ENCODE data around the gene TNFAIP2. TPM values are rescaled to one million over a fixed set of nuclear protein-coding genes. Genes with fewer than 3 reads are reported as not detected.

Gene TNFAIP2
- total RNA-seq, 1 donor from 2014 or later = 5.3 TPM

DNA sequence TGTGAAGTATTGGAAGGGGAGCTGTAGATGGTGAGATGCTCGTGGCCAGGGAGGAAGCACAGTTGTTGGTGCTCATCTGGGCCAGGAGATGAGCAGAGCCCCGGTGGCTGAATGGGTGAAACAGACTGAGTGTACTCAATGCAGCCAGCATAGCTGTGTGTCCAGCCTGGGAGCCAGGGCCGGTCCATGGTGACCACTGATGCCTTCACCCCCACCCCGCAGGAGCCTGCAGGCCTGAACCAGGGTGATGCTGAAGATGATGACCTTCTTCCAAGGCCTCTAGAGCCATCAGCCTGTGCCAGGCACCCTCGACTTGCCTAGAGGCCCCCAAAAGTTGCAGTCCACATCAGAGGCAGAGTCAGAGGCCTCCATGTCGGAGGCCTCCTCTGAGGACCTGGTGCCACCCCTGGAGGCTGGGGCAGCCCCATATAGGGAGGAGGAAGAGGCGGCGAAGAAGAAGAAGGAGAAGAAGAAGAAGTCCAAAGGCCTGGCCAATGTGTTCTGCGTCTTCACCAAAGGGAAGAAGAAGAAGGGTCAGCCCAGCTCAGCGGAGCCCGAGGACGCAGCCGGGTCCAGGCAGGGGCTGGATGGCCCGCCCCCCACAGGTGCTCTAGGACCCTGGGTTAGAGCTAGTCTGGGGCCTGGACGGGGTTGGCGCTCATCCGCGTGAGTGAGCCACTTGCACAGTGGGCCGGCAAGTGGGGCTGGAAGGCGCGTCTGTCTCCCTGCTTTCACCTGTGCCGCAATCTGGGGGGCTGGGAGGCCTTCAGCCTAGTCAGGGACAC lies 3.0 kb downstream of the TNFAIP2 start:
- H3K27me3 ChIP-seq = peaks cover 68% of the 10 kb centered on the region

DNA sequence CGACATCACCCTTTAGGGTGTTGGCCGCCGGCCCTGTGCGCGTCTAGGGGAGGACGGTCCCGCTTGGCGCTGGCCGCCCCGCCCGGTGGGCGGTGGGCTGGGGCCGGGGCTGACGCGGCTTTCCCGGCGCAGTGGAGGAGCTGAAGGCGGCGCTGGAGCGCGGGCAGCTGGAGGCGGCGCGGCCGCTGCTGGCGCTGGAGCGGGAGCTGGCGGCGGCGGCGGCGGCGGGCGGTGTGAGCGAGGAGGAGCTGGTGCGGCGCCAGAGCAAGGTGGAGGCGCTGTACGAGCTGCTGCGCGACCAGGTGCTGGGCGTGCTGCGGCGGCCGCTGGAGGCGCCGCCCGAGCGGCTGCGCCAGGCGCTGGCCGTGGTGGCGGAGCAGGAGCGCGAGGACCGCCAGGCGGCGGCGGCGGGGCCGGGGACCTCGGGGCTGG lies 3.6 kb downstream of the TNFAIP2 start:
- H3K36me3 ChIP-seq = no peaks in the 10 kb centered on the region
- no peak overlapping the region for H2AFZ ChIP-seq (replicated peaks)
- no peak overlapping the region for H3K9ac ChIP-seq
- peaks cover 17% of the 10 kb centered on the region for H3K4me1 ChIP-seq
- peak overlapping the region; percentile 33 for H3K4me3 ChIP-seq
- peaks cover 14% of the 10 kb centered on the region for H4K20me1 ChIP-seq (ENCODE audit: low read depth)
- Mint-ChIP-seq H3K9me3 (no peaks in the 10 kb centered on the region), H3K4me3 (peak overlapping the region; percentile 80), H3K27ac (no peak overlapping the region), H3K27me3 (ENCODE audit: insufficient read depth, low read depth) (peaks cover 19% of the 10 kb centered on the region), H3K4me1 (peaks cover 22% of the 10 kb centered on the region), H3K36me3 (no peaks in the 10 kb centered on the region)
- TF ChIP-seq EZH2 (IDR thresholded peaks at IDR 0.05) (peak; percentile 41), EZH2phosphoT487 (IDR thresholded peaks at IDR 0.05) (no peak)
- TF ChIP-seq, protein P1, sequence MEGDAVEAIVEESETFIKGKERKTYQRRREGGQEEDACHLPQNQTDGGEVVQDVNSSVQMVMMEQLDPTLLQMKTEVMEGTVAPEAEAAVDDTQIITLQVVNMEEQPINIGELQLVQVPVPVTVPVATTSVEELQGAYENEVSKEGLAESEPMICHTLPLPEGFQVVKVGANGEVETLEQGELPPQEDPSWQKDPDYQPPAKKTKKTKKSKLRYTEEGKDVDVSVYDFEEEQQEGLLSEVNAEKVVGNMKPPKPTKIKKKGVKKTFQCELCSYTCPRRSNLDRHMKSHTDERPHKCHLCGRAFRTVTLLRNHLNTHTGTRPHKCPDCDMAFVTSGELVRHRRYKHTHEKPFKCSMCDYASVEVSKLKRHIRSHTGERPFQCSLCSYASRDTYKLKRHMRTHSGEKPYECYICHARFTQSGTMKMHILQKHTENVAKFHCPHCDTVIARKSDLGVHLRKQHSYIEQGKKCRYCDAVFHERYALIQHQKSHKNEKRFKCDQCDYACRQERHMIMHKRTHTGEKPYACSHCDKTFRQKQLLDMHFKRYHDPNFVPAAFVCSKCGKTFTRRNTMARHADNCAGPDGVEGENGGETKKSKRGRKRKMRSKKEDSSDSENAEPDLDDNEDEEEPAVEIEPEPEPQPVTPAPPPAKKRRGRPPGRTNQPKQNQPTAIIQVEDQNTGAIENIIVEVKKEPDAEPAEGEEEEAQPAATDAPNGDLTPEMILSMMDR (IDR thresholded peaks at IDR 0.05) = peak; percentile 46
- H3K27ac ChIP-seq = no peak overlapping the region
- peak overlapping the region; percentile 74 for H3K4me2 ChIP-seq
- H3K27me3 ChIP-seq = peaks cover 66% of the 10 kb centered on the region
- H3K9me3 ChIP-seq (ENCODE audit: low read depth) = no peaks in the 10 kb centered on the region
- no peaks in the 10 kb centered on the region for H3K79me2 ChIP-seq (ENCODE audit: low read depth)
- H3F3A ChIP-seq (ENCODE audit: low read depth) = peaks cover 25% of the 10 kb centered on the region
- DNase-seq (ENCODE audit: low spot score) = peak; percentile 95

More for the DNA sequence above, 3.0 kb downstream of the TNFAIP2 start:
- Histone ChIP-seq H3K9ac (no peak overlapping the region), H3K4me3 (peak overlapping the region; percentile 33), H3K79me2 (ENCODE audit: low read depth) (no peaks in the 10 kb centered on the region), H3K4me1 (peaks cover 23% of the 10 kb centered on the region), H3K36me3 (no peaks in the 10 kb centered on the region), H4K20me1 (ENCODE audit: low read depth) (peaks cover 14% of the 10 kb centered on the region), H3F3A (ENCODE audit: low read depth) (peaks cover 31% of the 10 kb centered on the region), H2AFZ (replicated peaks) (no peak overlapping the region), H3K9me3 (ENCODE audit: low read depth) (no peaks in the 10 kb centered on the region), H3K4me2 (peak overlapping the region; percentile 74), H3K27ac (no peak overlapping the region)
- Mint-ChIP-seq H3K27me3 (ENCODE audit: insufficient read depth, low read depth) (peaks cover 19% of the 10 kb centered on the region), H3K9me3 (no peaks in the 10 kb centered on the region), H3K36me3 (no peaks in the 10 kb centered on the region), H3K27ac (peak overlapping the region; percentile 43), H3K4me3 (peak overlapping the region; percentile 80), H3K4me1 (peaks cover 25% of the 10 kb centered on the region)
- TF ChIP-seq, protein P1 (IDR thresholded peaks at IDR 0.05) = no peak
- TF ChIP-seq EZH2 (IDR thresholded peaks at IDR 0.05) (no peak), EZH2phosphoT487 (IDR thresholded peaks at IDR 0.05) (no peak)
- DNase-seq (ENCODE audit: low spot score) = no peak

DNA sequence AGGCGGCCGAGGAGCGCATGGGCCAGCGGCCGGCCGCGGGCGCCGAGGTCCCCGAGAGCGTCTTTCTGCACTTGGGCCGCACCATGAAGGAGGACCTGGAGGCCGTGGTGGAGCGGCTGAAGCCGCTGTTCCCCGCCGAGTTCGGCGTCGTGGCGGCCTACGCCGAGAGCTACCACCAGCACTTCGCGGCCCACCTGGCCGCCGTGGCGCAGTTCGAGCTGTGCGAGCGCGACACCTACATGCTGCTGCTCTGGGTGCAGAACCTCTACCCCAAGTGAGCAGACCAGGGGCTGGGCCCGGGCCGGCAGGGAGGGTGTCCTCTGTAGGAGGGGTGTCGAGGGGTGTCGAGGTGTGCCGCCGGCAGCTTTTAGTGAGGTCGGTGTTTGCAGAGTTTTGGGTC lies 4.1 kb downstream of the TNFAIP2 start:
- Histone ChIP-seq H3K4me2 (peak overlapping the region; percentile 49), H3K4me1 (peaks cover 12% of the 10 kb centered on the region), H4K20me1 (ENCODE audit: low read depth) (peaks cover 14% of the 10 kb centered on the region), H3K9ac (no peak overlapping the region), H3K27ac (no peak overlapping the region), H3K36me3 (no peaks in the 10 kb centered on the region), H3K4me3 (no peak overlapping the region), H3K9me3 (ENCODE audit: low read depth) (no peaks in the 10 kb centered on the region), H3K27me3 (peaks cover 61% of the 10 kb centered on the region), H3K79me2 (ENCODE audit: low read depth) (no peaks in the 10 kb centered on the region), H2AFZ (replicated peaks) (no peak overlapping the region), H3F3A (ENCODE audit: low read depth) (peaks cover 21% of the 10 kb centered on the region)
- H3K36me3 Mint-ChIP-seq = no peaks in the 10 kb centered on the region
- no peaks in the 10 kb centered on the region for H3K9me3 Mint-ChIP-seq
- peak overlapping the region; percentile 46 for H3K4me3 Mint-ChIP-seq
- no peak overlapping the region for H3K27ac Mint-ChIP-seq
- no peak for DNase-seq (ENCODE audit: low spot score)
- H3K4me1 Mint-ChIP-seq = peaks cover 21% of the 10 kb centered on the region
- peaks cover 19% of the 10 kb centered on the region for H3K27me3 Mint-ChIP-seq (ENCODE audit: insufficient read depth, low read depth)
- TF ChIP-seq EZH2phosphoT487 (IDR thresholded peaks at IDR 0.05) (no peak), EZH2 (IDR thresholded peaks at IDR 0.05) (no peak)
- TF ChIP-seq, protein P1 (IDR thresholded peaks at IDR 0.05) = no peak

Measured in neural progenitor cell (in vitro differentiated cells).